Activated B cell treated with CpG ODN at 0.5 μM for 24 hours (primary cell): ENCODE results near the gene PKP4. TPM values are rescaled to one million over a fixed set of nuclear protein-coding genes. Genes with fewer than 3 reads are reported as not detected.

Experiments
- ATAC-seq: fragments of 200-7000 bp; cut with Tn5 transposase; one replicate; pipeline ENCODE4 v1.10.0; 2021; ENCODE audit warnings: low read depth, mild to moderate bottlenecking, moderate library complexity
- CTCF ChIA-PET: fragments of 350-600 bp; sonication (Branson Sonifier 250); formaldehyde crosslinking; loops from one replicate; lab custom pipeline; 2021; ENCODE audit warnings: antibody characterized with exemption; lab: Charles Lee
- POLR2A ChIA-PET: fragments of 350-600 bp; sonication (Branson Sonifier 250); formaldehyde crosslinking; loops from one replicate; lab custom pipeline; 2021; ENCODE audit warnings: antibody characterized with exemption; lab: Charles Lee
- DNase-seq: peaks from one replicate; pipeline ENCODE4 v3.0.0; 2022
- H3K27ac Mint-ChIP-seq: one replicate; pipeline ENCODE4 v1.8.0; 2020; ENCODE audit warnings: mixed read lengths
- H3K27me3 Mint-ChIP-seq: one replicate; pipeline ENCODE4 v1.8.0; 2021; ENCODE audit warnings: mixed read lengths
- H3K36me3 Mint-ChIP-seq: one replicate; pipeline ENCODE4 v1.8.0; 2021; ENCODE audit warnings: low read depth, mixed read lengths
- H3K4me1 Mint-ChIP-seq: one replicate; pipeline ENCODE4 v1.8.0; 2021; ENCODE audit warnings: mixed read lengths
- H3K4me3 Mint-ChIP-seq: one replicate; pipeline ENCODE4 v1.8.0; 2020; ENCODE audit warnings: mild to moderate bottlenecking, mixed read lengths
- H3K9me3 Mint-ChIP-seq: one replicate; pipeline ENCODE4 v1.8.0; 2020; ENCODE audit warnings: mixed read lengths
- CTCF ChIP-seq: fragments of 200-600 bp; IDR thresholded peaks from one replicate; pipeline ENCODE4 v1.8.0; 2022; ENCODE audit warnings: antibody characterized with exemption, mild to moderate bottlenecking
- intact Hi-C: fragments of 100-400 bp; cut with micrococcal nuclease; formaldehyde crosslinking; loops from one replicate; pipeline ENCODE4 v1.15.1; 2024
- total RNA-seq: library from RNA; stranded (reverse); gene quantifications from 2 replicates; pipeline ENCODE4 v1.2.3, GENCODE V29; 2022

PKP4 gene
- total RNA-seq, 1 donor from 2014 or later: 6.5 TPM

DNA sequence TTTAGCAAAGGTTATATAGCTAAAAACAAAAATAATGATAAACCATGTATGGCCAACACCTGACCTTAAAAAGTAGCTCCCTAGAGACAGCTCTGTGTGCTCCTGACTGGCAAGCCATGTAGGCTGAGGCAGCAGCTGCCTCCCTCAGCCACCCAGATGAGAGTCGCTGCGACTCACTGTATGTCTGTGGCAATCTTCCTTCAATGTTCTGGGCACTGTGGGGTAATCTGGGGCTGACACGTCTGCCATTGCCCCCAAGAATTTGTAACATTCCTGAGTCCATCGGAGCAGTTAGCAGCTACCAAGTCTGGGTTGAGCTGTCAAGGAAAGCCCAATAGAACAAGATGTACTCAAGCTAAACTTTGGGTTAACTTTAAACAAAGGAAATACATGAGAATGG lies 232.0 kb downstream of the PKP4 start:
- no peak overlapping the region for H3K4me3 Mint-ChIP-seq
- H3K27me3 Mint-ChIP-seq: no peaks in the 10 kb centered on the region
- no peak overlapping the region for H3K27ac Mint-ChIP-seq
- no peak for ATAC-seq
- DNase-seq: no peak
- H3K36me3 Mint-ChIP-seq: no peaks in the 10 kb centered on the region
- CTCF ChIA-PET: no interaction called here
- POLR2A ChIA-PET: no interaction called here
- no peak for TF ChIP-seq CTCF
- no peaks in the 10 kb centered on the region for H3K9me3 Mint-ChIP-seq
- intact Hi-C loops: no loop called here
- H3K4me1 Mint-ChIP-seq: no peaks in the 10 kb centered on the region

DNA sequence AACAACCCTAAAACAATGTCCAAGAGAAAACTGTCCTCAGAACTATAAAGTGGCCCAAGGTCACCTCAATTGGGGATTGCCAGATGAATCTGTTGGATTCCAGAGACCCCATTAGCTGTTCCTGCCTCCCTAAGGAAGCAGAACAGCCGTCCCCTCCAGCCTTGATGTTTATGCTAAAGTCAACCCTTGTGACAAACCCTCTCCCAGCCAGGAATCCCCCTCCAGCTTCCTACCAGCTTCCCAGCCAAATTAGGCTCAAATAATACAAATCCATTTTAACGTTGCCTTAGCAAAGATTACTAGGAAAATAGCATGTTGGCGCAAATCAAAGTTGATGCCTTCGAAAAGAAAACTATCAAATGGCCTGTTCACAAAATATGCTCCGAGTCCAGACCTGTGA lies 232.6 kb downstream of the PKP4 start:
- DNase-seq (no peak), ATAC-seq (no peak)
- Mint-ChIP-seq H3K9me3 (no peaks in the 10 kb centered on the region), H3K4me3 (no peak overlapping the region), H3K27me3 (no peaks in the 10 kb centered on the region), H3K4me1 (no peaks in the 10 kb centered on the region), H3K36me3 (no peaks in the 10 kb centered on the region), H3K27ac (no peak overlapping the region)
- intact Hi-C loops: no loop called here
- ChIA-PET POLR2A (no interaction called here), CTCF (no interaction called here)
- TF ChIP-seq CTCF: no peak

- TF ChIP-seq CTCF: no peak
- POLR2A ChIA-PET: no interaction called here
- DNase-seq (no peak), ATAC-seq (no peak)
- H3K27me3 Mint-ChIP-seq: no peaks in the 10 kb centered on the region
- H3K4me3 Mint-ChIP-seq: no peak overlapping the region
- intact Hi-C loops: no loop called here
- no peaks in the 10 kb centered on the region for H3K4me1 Mint-ChIP-seq
- H3K9me3 Mint-ChIP-seq: no peaks in the 10 kb centered on the region
- CTCF ChIA-PET: no interaction called here
- no peaks in the 10 kb centered on the region for H3K36me3 Mint-ChIP-seq
- no peak overlapping the region for H3K27ac Mint-ChIP-seq
Observed at GRCh38 chr2:158690823-158691222, 234.1 kb downstream of the PKP4 start.

- ChIA-PET POLR2A (no interaction called here), CTCF (no interaction called here)
- intact Hi-C loops: no loop called here
- Mint-ChIP-seq H3K36me3 (no peaks in the 10 kb centered on the region), H3K4me1 (no peaks in the 10 kb centered on the region), H3K9me3 (peaks cover 2% of the 10 kb centered on the region), H3K4me3 (no peak overlapping the region), H3K27ac (no peak overlapping the region), H3K27me3 (no peaks in the 10 kb centered on the region)
- DNase-seq: no peak
- no peak for TF ChIP-seq CTCF
- ATAC-seq: no peak
Observed at GRCh38 chr2:158691619-158692018, 234.9 kb downstream of the PKP4 start.

- H3K27ac Mint-ChIP-seq: no peak overlapping the region
- TF ChIP-seq CTCF: no peak
- CTCF ChIA-PET: no interaction called here
Observed at GRCh38 chr2:158692372-158693103, 235.8 kb downstream of the PKP4 start.

More at GRCh38 chr2:158692372-158693103, 235.8 kb downstream of the PKP4 start:
- Mint-ChIP-seq H3K9me3 (peaks cover 4% of the 10 kb centered on the region), H3K4me3 (no peak overlapping the region), H3K4me1 (no peaks in the 10 kb centered on the region), H3K36me3 (no peaks in the 10 kb centered on the region), H3K27me3 (no peaks in the 10 kb centered on the region)
- ATAC-seq (no peak), DNase-seq (no peak)
- intact Hi-C loops: no loop called here
- POLR2A ChIA-PET: no interaction called here
